ENCODE measurements around the gene IKZF5. TPM values are rescaled to one million over a fixed set of nuclear protein-coding genes. Genes with fewer than 3 reads are reported as not detected.

The IKZF5 gene
- total and polyA plus RNA-seq, 4 donors: 5.0 to 9.4 (median 7.2) TPM

DNA sequence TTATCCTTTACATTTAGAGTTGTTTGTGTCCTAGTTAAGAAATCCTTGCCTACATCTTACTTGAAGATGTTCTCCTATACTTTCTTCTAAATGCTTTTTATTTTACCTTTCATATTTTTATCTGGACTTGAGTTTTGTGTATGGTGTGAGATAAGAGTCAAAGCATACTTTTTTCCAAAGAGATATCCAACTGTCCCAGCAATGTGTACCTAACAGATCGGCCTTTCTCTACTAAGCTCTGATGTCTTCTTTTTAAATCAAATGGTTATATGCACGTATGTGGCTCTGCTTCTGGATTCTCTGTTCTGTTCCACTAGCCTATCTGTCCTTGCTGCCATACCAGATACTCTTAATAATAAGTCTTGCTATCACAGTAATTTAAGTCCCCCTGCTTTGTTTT, 7.2 kb downstream of the IKZF5 start:
- no peak overlapping the region for H3K9ac ChIP-seq (ENCODE audit: low read depth in 1 of 2, low read length in 2 of 2)
- no peak overlapping the region for H3K4me3 ChIP-seq (ENCODE audit: low read depth in 1 of 3, low read length in 3 of 3)
- no peak overlapping the region for H3K27ac ChIP-seq (ENCODE audit: low read depth in 1 of 2, low read length in 2 of 2)
- H3K4me1 ChIP-seq (ENCODE audit: control insufficient read depth in 4 of 4, insufficient read depth in 4 of 4, low read length in 3 of 4): peaks cover 10 to 29% (median 26%) of the 10 kb centered on the region in 4 donors
- H3K27me3 ChIP-seq (ENCODE audit: control insufficient read depth in 4 of 4, insufficient read depth in 4 of 4, low read length in 3 of 4): no peaks in the 10 kb centered on the region
- WGBS: 97% methylated on average over 2 of the region's 2 CpGs
- no peak for DNase-seq (ENCODE audit: low spot score)
- no peak for TF ChIP-seq SP1 (IDR thresholded peaks at IDR 0.05)
- TF ChIP-seq, protein P1, sequence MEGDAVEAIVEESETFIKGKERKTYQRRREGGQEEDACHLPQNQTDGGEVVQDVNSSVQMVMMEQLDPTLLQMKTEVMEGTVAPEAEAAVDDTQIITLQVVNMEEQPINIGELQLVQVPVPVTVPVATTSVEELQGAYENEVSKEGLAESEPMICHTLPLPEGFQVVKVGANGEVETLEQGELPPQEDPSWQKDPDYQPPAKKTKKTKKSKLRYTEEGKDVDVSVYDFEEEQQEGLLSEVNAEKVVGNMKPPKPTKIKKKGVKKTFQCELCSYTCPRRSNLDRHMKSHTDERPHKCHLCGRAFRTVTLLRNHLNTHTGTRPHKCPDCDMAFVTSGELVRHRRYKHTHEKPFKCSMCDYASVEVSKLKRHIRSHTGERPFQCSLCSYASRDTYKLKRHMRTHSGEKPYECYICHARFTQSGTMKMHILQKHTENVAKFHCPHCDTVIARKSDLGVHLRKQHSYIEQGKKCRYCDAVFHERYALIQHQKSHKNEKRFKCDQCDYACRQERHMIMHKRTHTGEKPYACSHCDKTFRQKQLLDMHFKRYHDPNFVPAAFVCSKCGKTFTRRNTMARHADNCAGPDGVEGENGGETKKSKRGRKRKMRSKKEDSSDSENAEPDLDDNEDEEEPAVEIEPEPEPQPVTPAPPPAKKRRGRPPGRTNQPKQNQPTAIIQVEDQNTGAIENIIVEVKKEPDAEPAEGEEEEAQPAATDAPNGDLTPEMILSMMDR (IDR thresholded peaks at IDR 0.05; ENCODE audit: low read depth, low read length, missing input control): no peak
- TF ChIP-seq GABPA (IDR thresholded peaks at IDR 0.05 in 1 of 2, conservative IDR thresholded peaks at IDR 0.05 in 1 of 2): no peak
- TF ChIP-seq FOXA2 (IDR thresholded peaks at IDR 0.05): no peak
- no peaks in the 10 kb centered on the region for H3K9me3 ChIP-seq (ENCODE audit: control insufficient read depth in 4 of 4, low read length in 3 of 4)
- H3K36me3 ChIP-seq (ENCODE audit: control insufficient read depth in 4 of 4, insufficient read depth in 3 of 4, low read depth in 1 of 4, low read length in 3 of 4): peaks cover 0 to 3% (median 2%) of the 10 kb centered on the region in 4 donors

DNA sequence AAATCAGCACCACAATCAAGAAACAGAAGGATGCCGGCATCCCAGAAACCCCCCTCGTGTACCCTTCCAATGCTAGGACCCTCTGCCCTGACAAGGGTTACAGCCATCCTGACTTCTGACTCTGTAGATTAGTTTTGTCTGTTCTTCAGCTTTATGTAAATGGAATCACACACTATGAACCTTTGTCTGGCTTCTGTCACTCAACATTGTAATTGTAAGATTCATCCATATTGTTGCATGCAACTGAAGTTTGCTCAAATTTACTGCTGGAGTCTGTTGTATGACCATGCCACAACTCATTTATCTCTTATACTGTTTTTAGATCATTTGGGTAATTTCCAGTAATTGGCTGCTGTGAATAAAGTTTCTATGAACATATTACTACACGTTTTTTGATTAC, 8.4 kb downstream of the IKZF5 start:
- H3K4me1 ChIP-seq (ENCODE audit: control insufficient read depth in 4 of 4, insufficient read depth in 4 of 4, low read length in 3 of 4): peaks cover 6 to 26% (median 20%) of the 10 kb centered on the region in 4 donors
- H3K27ac ChIP-seq (ENCODE audit: low read depth in 1 of 2, low read length in 2 of 2): no peak overlapping the region
- peaks cover 1 to 11% (median 10%) of the 10 kb centered on the region in 4 donors for H3K36me3 ChIP-seq (ENCODE audit: control insufficient read depth in 4 of 4, insufficient read depth in 3 of 4, low read depth in 1 of 4, low read length in 3 of 4)
- TF ChIP-seq, protein P1 (IDR thresholded peaks at IDR 0.05; ENCODE audit: low read depth, low read length, missing input control): no peak
- TF ChIP-seq RAD21 (IDR thresholded peaks at IDR 0.05) (no peak), GABPA (IDR thresholded peaks at IDR 0.05 in 1 of 2, conservative IDR thresholded peaks at IDR 0.05 in 1 of 2) (no peak), TAF1 (conservative IDR thresholded peaks at IDR 0.05) (no peak), RXRA (IDR thresholded peaks at IDR 0.05) (no peak), YY1 (IDR thresholded peaks at IDR 0.05) (no peak), NR2F2 (IDR thresholded peaks at IDR 0.05) (no peak), HNF4G (IDR thresholded peaks at IDR 0.05) (no peak), FOXA1 (IDR thresholded peaks at IDR 0.05) (no peak)
- TF ChIP-seq, protein P2, sequence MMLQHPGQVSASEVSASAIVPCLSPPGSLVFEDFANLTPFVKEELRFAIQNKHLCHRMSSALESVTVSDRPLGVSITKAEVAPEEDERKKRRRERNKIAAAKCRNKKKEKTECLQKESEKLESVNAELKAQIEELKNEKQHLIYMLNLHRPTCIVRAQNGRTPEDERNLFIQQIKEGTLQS (IDR thresholded peaks at IDR 0.05): no peak
- H3K9me3 ChIP-seq (ENCODE audit: control insufficient read depth in 4 of 4, low read length in 3 of 4): no peaks in the 10 kb centered on the region
- 89% methylated on average over 3 of the region's 3 CpGs for WGBS
- DNase-seq (ENCODE audit: low spot score): no peak
- H3K4me3 ChIP-seq (ENCODE audit: low read depth in 1 of 3, low read length in 3 of 3): no peak overlapping the region
- H3K27me3 ChIP-seq (ENCODE audit: control insufficient read depth in 4 of 4, insufficient read depth in 4 of 4, low read length in 3 of 4): no peaks in the 10 kb centered on the region
- no peak overlapping the region for H3K9ac ChIP-seq (ENCODE audit: low read depth in 1 of 2, low read length in 2 of 2)

DNA sequence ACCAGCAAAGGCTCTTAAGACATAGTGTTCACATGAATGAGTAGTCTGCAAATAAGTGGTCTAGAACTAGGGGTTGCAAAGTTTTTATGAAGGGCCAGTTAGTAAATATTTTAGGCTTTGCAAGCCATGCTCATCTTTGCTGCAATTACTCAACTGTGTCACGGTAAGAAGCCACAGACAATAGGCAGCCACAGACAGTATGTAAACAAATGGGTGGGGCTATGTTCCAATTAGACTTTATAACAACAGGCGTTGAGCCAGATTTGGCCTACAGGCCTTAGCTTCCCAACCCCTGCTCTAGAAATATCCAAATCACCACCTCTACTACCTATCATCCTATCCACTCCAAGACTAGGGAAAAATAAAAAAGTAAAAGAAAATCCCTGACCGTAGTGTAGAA, 9.2 kb downstream of the IKZF5 start:
- Histone ChIP-seq H3K4me3 (ENCODE audit: low read depth in 1 of 3, low read length in 3 of 3) (no peak overlapping the region), H3K4me1 (ENCODE audit: control insufficient read depth in 4 of 4, insufficient read depth in 4 of 4, low read length in 3 of 4) (peaks cover 6 to 26% (median 20%) of the 10 kb centered on the region in 4 donors), H3K27ac (ENCODE audit: low read depth in 1 of 2, low read length in 2 of 2) (no peak overlapping the region), H3K9me3 (ENCODE audit: control insufficient read depth in 4 of 4, low read length in 3 of 4) (no peaks in the 10 kb centered on the region), H3K27me3 (ENCODE audit: control insufficient read depth in 4 of 4, insufficient read depth in 4 of 4, low read length in 3 of 4) (no peaks in the 10 kb centered on the region), H3K9ac (ENCODE audit: low read depth in 1 of 2, low read length in 2 of 2) (no peak overlapping the region), H3K36me3 (ENCODE audit: control insufficient read depth in 4 of 4, insufficient read depth in 3 of 4, low read depth in 1 of 4, low read length in 3 of 4) (peaks cover 1 to 19% (median 15%) of the 10 kb centered on the region in 4 donors)
- 39% methylated on average over 3 of the region's 3 CpGs for WGBS
- no peak for DNase-seq (ENCODE audit: low spot score)
- TF ChIP-seq HNF4A (conservative IDR thresholded peaks at IDR 0.05) (peak; percentile 17 to 36), SP1 (IDR thresholded peaks at IDR 0.05) (peak; percentile 22), TAF1 (conservative IDR thresholded peaks at IDR 0.05) (no peak)

Data from liver (tissue), 9 donors.